Lower leg skin (tissue), 4 donors: ENCODE measurements around the gene ARPC1A. TPM values are rescaled to one million over a fixed set of nuclear protein-coding genes. Genes with fewer than 3 reads are reported as not detected.

Experiments
- DNase-seq, 2 donors: peaks; one replicate each; pipeline ENCODE4 v3.0.0-alpha.2; 2019; ENCODE audit warnings: low spot score in 2 of 2
- H3K4me3 ChIP-seq: fragments of 200-600 bp; sonication (generic); 2 replicates; pipeline ENCODE4 v1.5.1; 2017; ENCODE audit warnings: mild to moderate bottlenecking, low read depth; ENCODE audit not compliant: poor library complexity, severe bottlenecking
- POLR2A ChIP-seq, 2 donors: fragments of 450-650 bp; IDR thresholded peaks; one replicate each; pipeline ENCODE4 v1.6.1; 2016 to 2017; ENCODE audit warnings: antibody characterized with exemption in 2 of 2, mild to moderate bottlenecking in 1 of 2, moderate library complexity in 1 of 2
- WGBS, 2 donors: methylation state at CpG; one replicate each; pipeline ENCODE4 v1.1.5; 2018; 5-methylcytosine and 5-hydroxymethylcytosine counted together
- intact Hi-C: fragments of 100-400 bp; cut with DNase I; formaldehyde crosslinking; loops from one replicate; pipeline ENCODE4 v1.15.0; 2023; ENCODE audit warnings: low total_unique reads
- total RNA-seq, 4 donors: library from RNA; depleted of rRNA; stranded (reverse); fragments of >200 nt; gene quantifications; one replicate each; pipeline ENCODE4 v1.1.0, GENCODE V29; 2016
- TF ChIP-seq, protein P1 (sequence below), 3 donors: fragments of 450-650 bp; IDR thresholded peaks; one replicate each; pipeline ENCODE4 v1.5.1; 2016; ENCODE audit warnings: antibody characterized with exemption in 3 of 3, mild to moderate bottlenecking in 3 of 3, moderate library complexity in 2 of 3

Gene ARPC1A
- total RNA-seq, 4 donors from 2014 or later = 108 to 140 (median 123) TPM

DNA sequence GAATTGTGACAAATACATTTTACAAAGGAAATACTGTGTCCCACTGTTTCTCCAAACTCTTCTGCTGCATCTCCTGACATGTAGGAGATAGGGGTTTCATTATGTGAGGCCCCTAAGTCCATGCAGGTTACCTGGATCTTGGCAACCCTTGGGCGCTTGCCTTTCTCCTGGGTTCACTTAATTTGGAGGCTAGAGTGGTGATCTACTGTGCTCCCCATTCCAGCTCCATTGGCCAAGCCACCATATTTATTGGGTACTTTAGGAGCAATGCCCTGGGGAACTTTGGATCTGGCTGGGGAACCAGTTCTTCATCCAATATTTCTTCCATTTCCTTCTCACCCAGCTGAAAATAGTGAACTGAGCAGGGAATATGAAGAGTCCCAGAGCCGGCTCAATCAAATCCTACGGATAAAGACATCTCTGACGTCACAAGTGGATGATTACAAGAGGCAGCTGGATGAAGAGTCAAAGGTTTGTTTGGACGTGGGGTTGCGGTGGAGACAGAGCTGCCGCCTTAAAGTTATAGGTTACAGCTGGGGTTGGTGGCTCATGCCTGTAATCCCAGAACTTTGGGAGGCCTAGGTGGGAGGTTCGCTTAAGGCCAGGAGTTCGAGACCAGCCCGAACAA, 34.6 kb upstream of the ARPC1A start:
- TF ChIP-seq, protein P1, sequence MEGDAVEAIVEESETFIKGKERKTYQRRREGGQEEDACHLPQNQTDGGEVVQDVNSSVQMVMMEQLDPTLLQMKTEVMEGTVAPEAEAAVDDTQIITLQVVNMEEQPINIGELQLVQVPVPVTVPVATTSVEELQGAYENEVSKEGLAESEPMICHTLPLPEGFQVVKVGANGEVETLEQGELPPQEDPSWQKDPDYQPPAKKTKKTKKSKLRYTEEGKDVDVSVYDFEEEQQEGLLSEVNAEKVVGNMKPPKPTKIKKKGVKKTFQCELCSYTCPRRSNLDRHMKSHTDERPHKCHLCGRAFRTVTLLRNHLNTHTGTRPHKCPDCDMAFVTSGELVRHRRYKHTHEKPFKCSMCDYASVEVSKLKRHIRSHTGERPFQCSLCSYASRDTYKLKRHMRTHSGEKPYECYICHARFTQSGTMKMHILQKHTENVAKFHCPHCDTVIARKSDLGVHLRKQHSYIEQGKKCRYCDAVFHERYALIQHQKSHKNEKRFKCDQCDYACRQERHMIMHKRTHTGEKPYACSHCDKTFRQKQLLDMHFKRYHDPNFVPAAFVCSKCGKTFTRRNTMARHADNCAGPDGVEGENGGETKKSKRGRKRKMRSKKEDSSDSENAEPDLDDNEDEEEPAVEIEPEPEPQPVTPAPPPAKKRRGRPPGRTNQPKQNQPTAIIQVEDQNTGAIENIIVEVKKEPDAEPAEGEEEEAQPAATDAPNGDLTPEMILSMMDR (IDR thresholded peaks at IDR 0.05) = no peak
- no peak for TF ChIP-seq POLR2A (IDR thresholded peaks at IDR 0.05)
- WGBS, 2 donors = 89 to 92% methylated on average over 10 of the region's 10 CpGs
- no peak for DNase-seq
- intact Hi-C loops = no loop called here
- no peak overlapping the region for H3K4me3 ChIP-seq

DNA sequence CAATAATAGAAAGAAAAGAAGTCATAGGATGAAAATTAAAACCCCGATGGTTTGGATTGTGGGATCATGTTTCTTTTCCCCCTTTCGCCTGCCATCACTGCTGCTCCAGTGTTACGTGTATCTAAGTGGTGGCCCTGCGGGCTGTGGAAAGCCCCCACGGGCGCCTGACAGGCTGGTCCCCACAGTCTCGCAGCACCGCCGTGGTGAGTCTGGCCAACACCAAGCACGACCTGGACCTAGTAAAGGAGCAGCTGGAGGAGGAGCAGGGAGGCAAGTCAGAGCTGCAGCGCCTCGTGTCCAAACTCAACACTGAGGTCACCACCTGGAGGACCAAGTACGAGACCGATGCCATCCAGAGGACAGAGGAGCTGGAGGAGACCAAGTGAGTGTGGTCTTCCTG, 33.6 kb upstream of the ARPC1A start:
- intact Hi-C loops = no loop called here
- WGBS, 2 donors = 90 to 93% methylated on average over 14 of the region's 14 CpGs
- TF ChIP-seq POLR2A (IDR thresholded peaks at IDR 0.05) = no peak
- TF ChIP-seq, protein P1 (IDR thresholded peaks at IDR 0.05) = no peak
- DNase-seq = no peak
- no peak overlapping the region for H3K4me3 ChIP-seq

DNA sequence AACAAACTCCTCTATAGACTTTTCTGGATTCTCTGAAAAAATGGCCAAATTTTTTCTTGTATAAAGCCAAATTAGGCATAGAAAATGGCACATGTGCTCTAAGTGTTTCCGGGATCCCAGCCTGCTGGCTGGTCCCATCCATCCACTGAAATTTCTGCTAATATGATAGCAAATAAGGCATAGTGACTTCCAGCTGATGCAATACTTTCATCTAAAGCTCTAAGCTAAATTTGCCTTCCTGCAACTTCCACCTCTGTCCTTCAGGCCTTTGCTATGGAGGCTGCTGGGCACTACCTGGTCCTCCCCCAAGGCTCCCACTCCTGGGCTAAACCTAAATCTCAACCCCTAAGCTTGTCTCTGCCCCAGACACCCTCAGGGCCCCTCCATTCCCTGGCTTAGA, 32.5 kb upstream of the ARPC1A start:
- DNase-seq = no peak
- WGBS, 2 donors = 92 to 95% methylated on average over 1 of the region's 1 CpG
- H3K4me3 ChIP-seq = no peak overlapping the region
- intact Hi-C loops = no loop called here
- TF ChIP-seq, protein P1 (IDR thresholded peaks at IDR 0.05) = no peak
- TF ChIP-seq POLR2A (IDR thresholded peaks at IDR 0.05) = no peak

DNA sequence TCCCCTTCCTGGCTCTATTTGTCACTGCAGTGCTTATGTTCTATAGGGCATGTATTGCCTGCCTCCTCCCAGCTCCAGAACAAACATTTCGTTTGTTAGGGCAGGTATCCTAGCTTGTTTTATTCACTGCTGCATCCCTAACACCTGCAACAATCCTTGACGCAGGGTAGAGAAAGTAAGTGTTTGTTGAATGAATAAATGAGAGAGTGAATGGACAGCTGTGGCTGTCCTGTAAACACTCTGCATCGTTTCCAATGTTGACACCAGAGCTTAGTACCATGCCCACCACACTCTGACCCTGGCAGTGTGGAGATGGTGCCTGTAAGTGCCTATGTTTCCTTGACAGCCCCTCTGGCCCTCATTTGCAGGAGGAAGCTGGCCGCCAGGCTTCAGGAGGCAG, 32.0 kb upstream of the ARPC1A start:
- H3K4me3 ChIP-seq = no peak overlapping the region
- intact Hi-C loops = no loop called here
- no peak for DNase-seq
- TF ChIP-seq POLR2A (IDR thresholded peaks at IDR 0.05) = no peak
- TF ChIP-seq, protein P1 (IDR thresholded peaks at IDR 0.05) = no peak
- 79 to 86% methylated on average over 4 of the region's 4 CpGs for WGBS, 2 donors

DNA sequence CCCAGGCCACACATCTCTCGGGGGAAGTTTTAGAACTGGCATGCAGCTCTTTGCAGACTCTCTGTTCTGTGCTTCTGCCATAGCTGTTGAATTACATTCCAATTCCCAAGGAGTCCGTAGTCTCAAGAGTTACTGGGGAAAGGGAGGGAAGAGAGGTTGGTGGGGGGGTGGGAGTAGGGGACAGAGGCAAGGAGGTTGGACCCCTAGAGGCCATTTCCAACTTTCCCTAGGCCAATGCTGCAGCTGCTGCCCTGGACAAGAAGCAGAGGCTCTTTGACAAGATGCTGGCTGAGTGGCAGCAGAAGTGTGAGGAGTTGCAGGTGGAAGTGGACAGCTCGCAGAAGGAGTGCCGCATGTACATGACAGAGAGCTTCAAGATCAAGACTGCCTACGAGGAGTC, 29.2 kb upstream of the ARPC1A start:
- no peak for DNase-seq
- 89 to 93% methylated on average over 5 of the region's 5 CpGs for WGBS, 2 donors
- intact Hi-C loops = no loop called here
- no peak for TF ChIP-seq POLR2A (IDR thresholded peaks at IDR 0.05)
- TF ChIP-seq, protein P1 (IDR thresholded peaks at IDR 0.05) = no peak
- H3K4me3 ChIP-seq = no peak overlapping the region

DNA sequence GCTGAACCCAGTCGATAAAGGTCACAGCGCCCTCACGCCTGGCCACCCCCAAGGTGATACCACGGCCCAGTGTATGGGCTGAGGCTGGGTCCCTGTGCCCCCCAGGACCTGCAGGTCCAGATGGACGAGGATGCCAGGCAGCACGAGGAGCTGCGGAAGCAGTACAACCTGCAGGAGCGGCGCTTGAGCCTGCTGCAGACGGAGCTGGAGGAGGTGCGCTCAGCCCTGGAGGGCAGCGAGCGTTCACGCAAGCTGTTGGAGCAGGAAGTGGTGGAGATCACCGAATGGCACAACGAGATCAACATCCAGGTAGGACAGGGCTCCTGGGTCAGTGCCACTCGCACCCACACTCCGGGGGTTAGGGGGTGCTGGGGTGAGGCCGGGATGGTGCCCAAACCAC, 24.2 kb upstream of the ARPC1A start:
- H3K4me3 ChIP-seq = no peak overlapping the region
- 85 to 89% methylated on average over 19 of the region's 19 CpGs for WGBS, 2 donors
- no peak for DNase-seq
- intact Hi-C loops = no loop called here
- no peak for TF ChIP-seq POLR2A (IDR thresholded peaks at IDR 0.05)
- TF ChIP-seq, protein P1 (IDR thresholded peaks at IDR 0.05) = no peak
